NCI-H1105 treated with DMSO at 0.1 percent for 48 hours (cell line): ENCODE results near the gene TLK1.

Experiments
- DNase-seq: peaks from one replicate; lab custom pipeline; 2025; lab: John Stamatoyannopoulos, UW

The TLK1 gene

DNA sequence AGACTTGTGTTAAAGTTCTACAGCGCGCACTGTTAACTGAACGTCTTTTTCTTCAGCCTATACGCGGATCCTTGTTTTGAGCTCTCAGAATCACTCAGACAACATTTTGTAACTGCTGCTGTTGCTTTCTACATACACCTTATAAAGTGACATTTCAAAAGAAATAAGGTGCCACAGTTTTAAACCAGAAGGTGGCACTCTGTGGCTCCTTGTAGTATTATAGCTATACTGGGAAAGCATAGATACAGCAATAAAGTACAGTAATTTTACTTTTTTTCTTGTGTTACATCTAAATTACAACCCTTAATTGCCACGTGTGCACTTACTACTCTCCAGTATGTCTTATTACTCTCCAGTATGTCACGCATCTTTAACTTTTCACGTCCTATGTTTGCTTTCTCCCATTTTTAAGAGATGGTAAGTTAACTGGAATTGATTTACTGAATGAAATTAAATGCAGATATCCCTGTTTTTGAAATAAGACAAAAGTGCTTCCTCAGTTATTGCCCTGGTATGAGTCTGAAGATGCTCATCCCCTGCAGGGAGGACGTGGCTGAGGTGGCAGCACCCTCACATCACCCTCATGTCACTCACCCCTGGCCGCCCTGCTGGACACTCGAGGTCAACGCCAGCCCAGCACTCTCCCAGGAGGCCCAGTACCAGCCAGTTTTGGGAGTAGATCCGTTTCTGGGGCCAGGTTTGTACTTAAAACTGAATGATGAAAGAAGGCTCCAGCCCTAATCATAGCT lies 193.9 kb downstream of the TLK1 start:
- no peak for DNase-seq

DNA sequence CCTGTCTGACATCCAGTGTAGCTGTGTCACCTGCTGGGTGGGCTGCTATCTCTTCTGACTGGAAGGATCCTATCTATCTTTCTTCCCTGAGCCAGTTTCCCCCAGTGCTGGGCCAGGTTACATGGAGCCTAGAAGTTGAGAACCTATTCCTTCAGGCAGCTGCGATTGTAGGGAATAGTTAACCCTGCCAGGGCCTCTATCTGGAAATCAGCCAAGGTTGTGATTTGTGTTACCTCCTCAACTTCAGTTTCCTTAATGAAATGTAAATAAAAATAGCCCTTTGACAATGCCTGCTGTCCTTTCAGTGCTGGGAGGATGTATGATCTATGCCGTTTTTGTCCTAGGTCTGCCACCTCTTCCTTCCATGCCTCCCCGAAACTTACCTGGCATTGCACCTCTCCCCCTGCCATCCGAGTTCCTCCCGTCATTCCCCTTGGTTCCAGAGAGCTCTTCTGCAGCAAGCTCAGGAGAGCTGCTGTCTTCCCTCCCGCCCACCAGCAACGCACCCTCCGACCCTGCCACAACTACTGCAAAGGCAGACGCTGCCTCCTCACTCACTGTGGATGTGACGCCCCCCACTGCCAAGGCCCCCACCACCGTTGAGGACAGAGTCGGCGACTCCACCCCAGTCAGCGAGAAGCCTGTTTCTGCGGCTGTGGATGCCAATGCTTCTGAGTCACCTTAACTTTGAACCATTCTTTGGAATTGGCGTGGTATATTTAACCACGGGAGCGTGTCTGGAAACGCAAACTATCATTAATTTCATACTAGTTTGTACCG lies 195.1 kb downstream of the TLK1 start:
- no peak for DNase-seq

DNA sequence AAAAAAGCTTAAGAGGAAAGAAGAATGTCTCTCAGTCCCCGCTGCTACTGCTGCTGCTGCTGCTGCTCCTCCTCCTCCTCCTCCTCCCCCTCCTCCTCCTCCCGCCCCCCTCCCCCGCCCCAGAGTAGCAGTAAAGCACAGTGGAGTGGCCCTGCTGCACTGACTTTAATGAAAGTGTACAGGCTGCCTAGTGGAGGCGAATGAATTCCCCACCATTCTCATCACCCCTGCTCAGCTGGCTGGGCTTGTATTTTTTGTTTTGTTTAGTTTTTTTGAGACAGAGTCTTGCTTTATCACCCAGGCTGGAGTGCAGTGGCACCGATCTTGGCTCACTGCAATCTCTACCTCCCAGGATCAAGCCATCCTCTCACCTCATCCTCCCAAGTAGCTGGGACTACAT lies 197.3 kb downstream of the TLK1 start:
- DNase-seq, result no peak

DNA sequence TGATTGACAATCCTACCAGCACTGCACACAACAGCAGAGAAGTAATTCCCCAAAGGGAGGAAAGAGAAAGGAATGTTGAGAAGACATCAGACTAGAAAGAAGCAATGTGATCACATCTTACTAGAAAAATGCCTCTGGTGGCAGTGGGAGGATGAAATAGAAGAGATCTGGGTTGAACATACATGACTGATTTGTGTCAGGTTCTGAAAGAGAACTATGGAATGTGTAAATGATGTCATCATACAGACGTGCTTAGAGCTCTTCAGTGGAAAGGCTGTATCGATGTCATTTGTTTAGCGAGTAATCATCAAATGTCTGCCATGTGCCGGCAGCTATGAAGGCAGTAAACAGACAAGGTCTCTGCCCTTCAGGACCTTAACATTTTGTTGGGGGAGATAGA lies 206.8 kb downstream of the TLK1 start:
- DNase-seq, result no peak

DNA sequence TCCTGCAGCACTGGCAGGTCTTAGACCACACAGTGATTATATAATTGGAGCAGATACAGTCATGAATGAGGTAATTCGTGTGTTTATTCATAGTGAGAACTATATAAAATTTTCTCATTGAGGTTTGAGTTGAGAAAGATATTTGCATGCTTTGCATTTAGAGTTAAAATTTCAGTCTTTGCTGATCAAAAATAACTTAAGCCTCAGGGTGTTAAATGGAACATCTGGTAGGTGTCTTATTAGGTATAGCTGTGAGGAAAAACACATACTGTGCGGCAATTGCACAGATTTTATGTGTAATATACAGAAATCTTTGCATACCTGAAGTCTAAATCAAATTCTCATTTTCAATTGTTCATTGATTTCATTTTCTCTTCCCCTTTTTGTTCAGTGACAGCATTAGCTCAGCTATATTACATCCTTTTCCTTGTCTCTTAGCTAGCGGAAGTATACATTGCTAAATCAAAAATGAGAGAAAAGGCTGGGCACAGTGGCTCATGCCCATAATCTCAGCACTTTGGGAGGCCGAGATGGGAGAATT lies 210.4 kb downstream of the TLK1 start:
- DNase-seq, result no peak

DNA sequence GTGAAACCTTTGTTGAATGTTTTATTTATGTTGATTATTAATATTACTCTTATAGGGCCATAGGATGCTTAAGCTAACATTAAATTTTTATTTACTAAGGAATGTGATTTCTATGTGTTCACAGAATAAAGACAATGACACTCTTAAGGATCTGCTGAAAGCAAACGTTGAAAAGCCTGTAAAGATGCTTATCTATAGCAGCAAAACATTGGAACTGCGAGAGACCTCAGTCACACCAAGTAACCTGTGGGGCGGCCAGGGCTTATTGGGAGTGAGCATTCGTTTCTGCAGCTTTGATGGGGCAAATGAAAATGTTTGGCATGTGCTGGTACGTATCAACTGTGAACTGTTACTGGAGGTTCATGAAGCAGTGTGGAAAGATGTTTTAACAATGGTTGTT lies 211.3 kb downstream of the TLK1 start:
- DNase-seq, result no peak

DNA sequence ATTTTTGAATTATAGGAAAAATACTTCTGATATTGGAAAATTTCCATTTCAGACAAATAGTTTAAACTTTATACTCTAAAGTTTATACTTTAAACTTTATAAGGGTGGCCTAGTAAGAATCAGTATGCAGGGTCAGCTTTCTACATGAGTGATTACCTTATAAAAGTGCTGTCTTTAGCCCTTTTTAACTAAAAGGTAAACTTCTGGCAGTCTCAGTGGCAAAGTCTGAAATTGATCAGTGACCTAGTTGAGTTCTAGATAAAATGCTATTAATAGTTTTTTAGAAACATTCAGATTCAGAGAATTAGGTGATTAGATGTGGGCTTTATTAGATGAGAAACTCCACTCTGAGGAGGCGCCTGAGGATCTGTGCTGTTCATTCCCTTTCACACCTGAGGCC lies 216.1 kb downstream of the TLK1 start:
- no peak for DNase-seq

DNA sequence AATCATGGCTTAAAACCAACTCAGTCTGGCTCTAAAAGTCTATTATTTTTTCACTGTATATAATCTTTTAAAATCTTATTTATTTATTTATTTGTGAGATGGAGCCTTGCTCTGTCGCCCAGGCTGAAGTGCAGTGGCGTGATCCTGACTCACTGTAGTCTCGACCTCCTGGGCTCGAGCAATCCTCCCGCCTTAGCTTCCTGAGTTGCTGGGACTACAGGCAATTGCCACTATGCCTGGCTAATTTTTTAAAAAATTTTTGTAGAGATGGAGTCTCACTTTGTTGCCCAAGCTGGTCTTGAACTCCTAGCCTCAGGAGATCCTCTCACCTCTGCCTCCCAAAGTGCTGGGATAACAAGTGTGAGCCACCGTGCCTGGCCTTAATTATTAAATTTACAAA lies 217.1 kb downstream of the TLK1 start:
- no peak for DNase-seq

DNA sequence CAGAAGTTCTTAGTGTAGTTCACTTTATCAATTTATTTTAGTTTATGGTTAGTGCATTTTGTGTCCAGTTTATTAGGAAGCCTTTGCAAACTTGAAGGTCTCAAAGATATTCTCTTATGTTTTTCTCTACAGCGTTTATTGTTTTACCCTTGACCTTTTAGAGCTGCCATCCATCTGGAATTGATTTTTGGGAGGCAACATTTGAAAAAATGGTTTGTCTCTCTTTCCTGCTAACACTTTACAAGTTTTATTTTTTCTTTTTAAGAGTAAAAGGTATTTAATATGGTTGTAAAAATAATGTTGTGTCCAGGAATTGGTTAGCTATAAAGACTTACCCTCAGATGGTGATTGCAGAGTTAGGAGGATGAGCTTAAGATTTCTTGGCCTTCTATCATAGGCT lies 217.7 kb downstream of the TLK1 start:
- DNase-seq, result no peak

DNA sequence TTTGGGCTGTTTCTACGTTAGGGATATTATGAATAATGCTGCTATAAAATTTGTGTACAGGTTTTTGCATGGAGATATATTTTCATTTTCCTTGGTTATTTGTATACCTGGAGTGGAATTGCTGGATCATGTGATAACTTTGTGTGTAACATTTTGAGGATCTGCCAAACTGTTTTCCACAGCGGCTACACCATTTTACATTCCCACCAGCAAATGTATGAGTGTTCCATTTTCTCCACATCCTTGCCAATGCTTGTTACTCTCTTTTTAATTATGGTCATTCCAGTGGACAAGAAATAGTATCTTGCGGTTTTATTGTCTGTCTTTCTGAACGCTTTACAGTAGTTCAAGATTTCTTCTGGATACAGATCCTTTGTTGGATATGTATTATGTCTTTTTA lies 218.1 kb downstream of the TLK1 start:
- no peak for DNase-seq
